C4-2B (cell line): ENCODE results near the gene EVI2A.

Source experiments
- ZFX ChIP-seq: fragments of 450-650 bp; IDR thresholded peaks from 2 replicates; pipeline ENCODE4 v1.6.1; 2017
- TF ChIP-seq, protein P1 (sequence below): fragments of 450-650 bp; conservative IDR thresholded peaks from 2 replicates; pipeline ENCODE4 v1.5.1; 2017; ENCODE audit warnings: mild to moderate bottlenecking

DNA sequence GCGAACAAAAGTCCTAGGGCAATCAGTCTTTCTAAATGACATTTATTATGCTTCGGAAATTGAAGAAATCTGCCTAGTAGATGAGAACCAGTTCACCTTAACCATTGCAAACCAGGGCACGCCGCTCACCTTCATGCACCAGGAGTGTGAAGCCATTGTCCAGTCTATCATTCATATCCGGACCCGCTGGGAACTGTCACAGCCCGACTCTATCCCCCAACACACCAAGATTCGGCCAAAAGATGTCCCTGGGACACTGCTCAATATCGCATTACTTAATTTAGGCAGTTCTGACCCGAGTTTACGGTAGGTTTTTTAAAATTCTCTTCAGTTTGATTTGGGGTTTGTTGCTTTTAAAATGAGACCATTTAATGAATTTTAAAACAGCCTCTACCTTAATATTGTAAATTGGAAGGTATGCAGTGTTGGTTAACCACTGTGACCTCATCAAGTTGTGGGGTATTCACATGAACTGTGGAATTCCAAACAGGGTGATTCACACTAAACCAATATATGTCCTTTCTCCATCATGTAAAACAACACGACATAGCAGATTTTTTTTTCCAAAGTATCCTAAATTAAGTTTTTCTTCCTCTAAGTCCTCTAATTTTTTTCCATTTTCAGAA lies 6.2 kb upstream of the EVI2A start:
- TF ChIP-seq, protein P1, sequence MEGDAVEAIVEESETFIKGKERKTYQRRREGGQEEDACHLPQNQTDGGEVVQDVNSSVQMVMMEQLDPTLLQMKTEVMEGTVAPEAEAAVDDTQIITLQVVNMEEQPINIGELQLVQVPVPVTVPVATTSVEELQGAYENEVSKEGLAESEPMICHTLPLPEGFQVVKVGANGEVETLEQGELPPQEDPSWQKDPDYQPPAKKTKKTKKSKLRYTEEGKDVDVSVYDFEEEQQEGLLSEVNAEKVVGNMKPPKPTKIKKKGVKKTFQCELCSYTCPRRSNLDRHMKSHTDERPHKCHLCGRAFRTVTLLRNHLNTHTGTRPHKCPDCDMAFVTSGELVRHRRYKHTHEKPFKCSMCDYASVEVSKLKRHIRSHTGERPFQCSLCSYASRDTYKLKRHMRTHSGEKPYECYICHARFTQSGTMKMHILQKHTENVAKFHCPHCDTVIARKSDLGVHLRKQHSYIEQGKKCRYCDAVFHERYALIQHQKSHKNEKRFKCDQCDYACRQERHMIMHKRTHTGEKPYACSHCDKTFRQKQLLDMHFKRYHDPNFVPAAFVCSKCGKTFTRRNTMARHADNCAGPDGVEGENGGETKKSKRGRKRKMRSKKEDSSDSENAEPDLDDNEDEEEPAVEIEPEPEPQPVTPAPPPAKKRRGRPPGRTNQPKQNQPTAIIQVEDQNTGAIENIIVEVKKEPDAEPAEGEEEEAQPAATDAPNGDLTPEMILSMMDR = no peak
- no peak for TF ChIP-seq ZFX
